ENCODE results near the gene TNNC1.

Gene TNNC1

DNA sequence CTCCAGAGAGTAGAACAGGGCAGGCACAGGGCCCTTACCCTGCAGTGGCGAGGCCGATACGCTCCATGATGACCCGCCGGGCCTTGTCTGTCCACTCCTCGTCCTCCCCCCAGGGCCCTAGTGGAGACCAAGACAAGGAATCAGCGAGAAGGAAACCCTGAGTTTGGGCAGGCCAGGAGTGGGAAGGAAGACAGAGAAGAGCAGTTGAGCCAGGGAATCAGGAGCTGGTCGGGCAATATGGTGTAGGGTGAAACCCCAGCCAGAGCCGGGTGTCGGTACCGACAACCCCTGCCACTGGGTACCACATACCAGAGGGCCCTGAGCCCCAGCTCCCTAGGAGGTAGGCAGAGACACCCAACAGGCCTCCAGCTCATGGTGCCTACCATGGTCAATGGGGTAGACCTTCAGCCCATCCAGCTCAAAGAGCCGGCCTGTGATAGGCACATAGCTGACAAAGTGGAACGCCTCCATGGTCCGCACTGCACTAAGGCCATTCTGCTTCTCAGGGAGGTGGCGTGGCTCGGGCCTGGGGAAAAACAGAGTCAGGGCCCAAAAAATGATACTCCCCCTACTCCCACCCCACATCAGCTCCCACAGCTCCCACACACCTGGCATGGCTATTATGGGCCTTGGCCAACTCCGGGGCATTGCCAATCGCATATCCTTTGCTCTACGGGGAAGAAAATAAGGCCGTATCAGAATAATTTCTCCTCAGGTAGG, 46.9 kb downstream of the TNNC1 start:
- no peak for TF ChIP-seq LEF1 (IDR thresholded peaks at IDR 0.05; ENCODE audit: borderline replicate concordance)
- TF ChIP-seq ELF4 (IDR thresholded peaks at IDR 0.05): no peak
- no peak for TF ChIP-seq HDGF (IDR thresholded peaks at IDR 0.05; ENCODE audit: borderline replicate concordance)
- no peak for TF ChIP-seq SUZ12 (IDR thresholded peaks at IDR 0.05)
- no peak for TF ChIP-seq L3MBTL2 (conservative IDR thresholded peaks at IDR 0.05)
- no peak for TF ChIP-seq NFRKB (IDR thresholded peaks at IDR 0.05)
- TF ChIP-seq BHLHE40 (IDR thresholded peaks at IDR 0.05; ENCODE audit: borderline replicate concordance): no peak
- no peak for TF ChIP-seq FOXK2 (IDR thresholded peaks at IDR 0.05)
- TF ChIP-seq SP1 (IDR thresholded peaks at IDR 0.05): no peak
- TF ChIP-seq ARNT (IDR thresholded peaks at IDR 0.05): no peak
- ChIA-PET POLR2A (interaction anchor here (0.5 kb wide), 1 partner anchor 128 kb away, joined by 3 read pairs; no protein-coding TSS in a partner anchor), CTCF (no interaction called here)
- no peak for DNase-seq (ENCODE audit: extremely low spot score)

GRCh38 chr3:52406231-52406661, 47.6 kb downstream of the TNNC1 start:
- TF ChIP-seq ZNF384 (IDR thresholded peaks at IDR 0.05) (no peak), FOXM1 (IDR thresholded peaks at IDR 0.05; ENCODE audit: borderline replicate concordance) (no peak), PKNOX1 (IDR thresholded peaks at IDR 0.05) (no peak), TARDBP (IDR thresholded peaks at IDR 0.05) (no peak), HDGF (IDR thresholded peaks at IDR 0.05; ENCODE audit: borderline replicate concordance) (no peak), BHLHE40 (IDR thresholded peaks at IDR 0.05; ENCODE audit: borderline replicate concordance) (no peak), ELF4 (IDR thresholded peaks at IDR 0.05) (no peak), SP1 (IDR thresholded peaks at IDR 0.05) (no peak), FOXA1 (IDR thresholded peaks at IDR 0.05) (no peak), SUZ12 (IDR thresholded peaks at IDR 0.05) (no peak), CTBP1 (IDR thresholded peaks at IDR 0.05; ENCODE audit: borderline replicate concordance) (no peak), L3MBTL2 (conservative IDR thresholded peaks at IDR 0.05) (no peak)
- ChIA-PET POLR2A (no interaction called here), CTCF (no interaction called here)
- DNase-seq (ENCODE audit: extremely low spot score): no peak

DNA sequence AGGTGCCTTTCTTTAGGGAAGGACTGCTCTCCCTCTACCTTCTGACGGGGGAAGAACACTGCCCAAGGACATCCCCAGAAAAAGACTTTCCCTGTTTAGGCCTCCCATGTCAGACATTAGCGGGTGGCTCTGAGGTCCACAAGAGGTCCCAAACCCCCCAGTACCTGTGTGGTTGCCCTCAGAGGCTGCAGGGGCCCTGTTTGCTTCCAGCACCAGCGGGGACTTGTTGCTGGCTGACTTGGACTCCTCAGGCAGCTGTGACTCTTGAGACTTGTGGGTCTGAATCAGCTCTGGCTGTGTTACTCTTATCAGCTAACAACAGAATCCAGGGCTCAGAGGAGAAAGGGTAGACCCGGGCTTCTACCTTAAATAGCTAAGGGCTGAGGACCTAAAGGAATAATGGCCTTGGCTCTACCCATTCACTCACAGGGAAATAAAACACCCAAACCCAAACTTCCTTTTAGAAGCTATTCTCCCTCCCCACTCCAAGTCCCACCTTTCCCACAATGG, 48.2 kb downstream of the TNNC1 start:
- TF ChIP-seq NFRKB (IDR thresholded peaks at IDR 0.05) (no peak), LEF1 (IDR thresholded peaks at IDR 0.05; ENCODE audit: borderline replicate concordance) (no peak), HDGF (IDR thresholded peaks at IDR 0.05; ENCODE audit: borderline replicate concordance) (no peak), ELF4 (IDR thresholded peaks at IDR 0.05) (no peak), TARDBP (IDR thresholded peaks at IDR 0.05) (no peak), ZNF384 (IDR thresholded peaks at IDR 0.05) (no peak), SP1 (IDR thresholded peaks at IDR 0.05) (no peak), L3MBTL2 (conservative IDR thresholded peaks at IDR 0.05) (no peak), BHLHE40 (IDR thresholded peaks at IDR 0.05; ENCODE audit: borderline replicate concordance) (no peak), FOXA1 (IDR thresholded peaks at IDR 0.05) (no peak), PKNOX1 (IDR thresholded peaks at IDR 0.05) (no peak), SUZ12 (IDR thresholded peaks at IDR 0.05) (no peak), ARNT (IDR thresholded peaks at IDR 0.05) (no peak), FOXK2 (IDR thresholded peaks at IDR 0.05) (no peak), FOXM1 (IDR thresholded peaks at IDR 0.05; ENCODE audit: borderline replicate concordance) (no peak)
- DNase-seq (ENCODE audit: extremely low spot score): no peak
- CTCF ChIA-PET: no interaction called here
- POLR2A ChIA-PET: interaction anchor here (1.4 kb wide), 1 partner anchor 127 kb away, joined by 4 read pairs; the partner anchor contains the start of gene WDR82

DNA sequence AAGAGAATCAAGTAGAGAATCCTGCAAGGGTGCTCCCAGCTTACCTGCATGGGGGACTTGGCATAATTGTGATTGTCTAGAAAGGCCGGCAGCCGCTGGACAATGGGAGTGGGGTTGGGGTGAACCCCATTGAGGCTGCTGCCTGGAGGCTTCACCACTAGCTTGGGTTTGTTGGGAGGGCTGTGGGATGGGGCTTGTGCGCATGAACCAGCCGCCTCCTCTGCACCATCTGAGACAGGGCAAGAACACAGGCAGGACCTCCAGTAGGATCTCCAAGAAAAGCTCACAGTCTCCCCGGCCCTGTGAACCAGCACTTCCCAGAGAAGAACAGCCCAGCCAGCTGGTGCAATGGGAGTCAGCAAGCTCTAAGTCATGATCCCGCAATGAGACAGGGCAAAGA, 48.8 kb downstream of the TNNC1 start:
- TF ChIP-seq FOXM1 (IDR thresholded peaks at IDR 0.05; ENCODE audit: borderline replicate concordance) (no peak), ARNT (IDR thresholded peaks at IDR 0.05) (no peak), NFRKB (IDR thresholded peaks at IDR 0.05) (no peak), CTBP1 (IDR thresholded peaks at IDR 0.05; ENCODE audit: borderline replicate concordance) (no peak), BHLHE40 (IDR thresholded peaks at IDR 0.05; ENCODE audit: borderline replicate concordance) (no peak), LEF1 (IDR thresholded peaks at IDR 0.05; ENCODE audit: borderline replicate concordance) (no peak), L3MBTL2 (conservative IDR thresholded peaks at IDR 0.05) (no peak), HDGF (IDR thresholded peaks at IDR 0.05; ENCODE audit: borderline replicate concordance) (no peak), FOXK2 (IDR thresholded peaks at IDR 0.05) (no peak), PKNOX1 (IDR thresholded peaks at IDR 0.05) (no peak), ELF4 (IDR thresholded peaks at IDR 0.05) (no peak)
- no peak for DNase-seq (ENCODE audit: extremely low spot score)
- POLR2A ChIA-PET: interaction anchor here (1.4 kb wide), 1 partner anchor 126 kb away, joined by 4 read pairs; the partner anchor contains the start of gene WDR82
- CTCF ChIA-PET: no interaction called here

DNA sequence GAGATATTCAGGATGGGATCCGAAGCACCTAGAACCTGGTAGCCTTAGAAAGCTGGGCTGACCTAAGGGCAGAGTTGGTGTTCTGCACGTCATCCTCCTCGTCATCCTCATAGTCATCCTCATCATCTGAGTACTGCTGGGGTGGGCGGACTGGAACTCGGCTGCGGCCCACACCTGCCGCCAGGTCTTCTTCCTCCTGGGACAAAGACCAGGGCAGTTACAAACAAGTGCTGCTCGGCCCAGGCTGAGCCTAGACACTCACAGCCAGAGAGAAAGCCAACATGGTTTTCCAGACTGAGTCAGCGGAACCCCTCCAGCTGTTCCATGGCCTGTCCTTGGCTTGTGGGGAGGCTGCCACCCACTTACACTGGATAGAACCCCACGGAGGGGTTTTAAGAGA, 49.5 kb downstream of the TNNC1 start:
- CTCF ChIA-PET: no interaction called here
- DNase-seq (ENCODE audit: extremely low spot score): no peak
- TF ChIP-seq TARDBP (IDR thresholded peaks at IDR 0.05) (no peak), SP1 (IDR thresholded peaks at IDR 0.05) (no peak), ARNT (IDR thresholded peaks at IDR 0.05) (no peak), NFRKB (IDR thresholded peaks at IDR 0.05) (no peak), ELF4 (IDR thresholded peaks at IDR 0.05) (no peak), CTBP1 (IDR thresholded peaks at IDR 0.05; ENCODE audit: borderline replicate concordance) (no peak), PKNOX1 (IDR thresholded peaks at IDR 0.05) (no peak), BHLHE40 (IDR thresholded peaks at IDR 0.05; ENCODE audit: borderline replicate concordance) (no peak), FOXM1 (IDR thresholded peaks at IDR 0.05; ENCODE audit: borderline replicate concordance) (no peak), FOXK2 (IDR thresholded peaks at IDR 0.05) (no peak), LEF1 (IDR thresholded peaks at IDR 0.05; ENCODE audit: borderline replicate concordance) (no peak), SUZ12 (IDR thresholded peaks at IDR 0.05) (no peak), ZNF384 (IDR thresholded peaks at IDR 0.05) (no peak), HDGF (IDR thresholded peaks at IDR 0.05; ENCODE audit: borderline replicate concordance) (no peak)
- POLR2A ChIA-PET: interaction anchor here (1.4 kb wide), 1 partner anchor 126 kb away, joined by 4 read pairs; the partner anchor contains the start of gene WDR82
